Esophagus squamous epithelium (tissue), 4 donors: ENCODE measurements around the gene PRRT1B.

Source experiments
- POLR2A ChIP-seq, 4 donors: fragments of 450-650 bp; IDR thresholded peaks; one replicate each; pipeline ENCODE4 v1.6.1; 2017; ENCODE audit warnings: antibody characterized with exemption in 4 of 4, mild to moderate bottlenecking in 4 of 4, moderate library complexity in 3 of 4
- TF ChIP-seq, protein P1 (sequence below), 6 experiments: fragments of 450-650 bp in 4 of 6; fragments of 200-600 bp in 2 of 6; sonication (generic) in 2 of 6; IDR thresholded peaks; one replicate each; pipeline ENCODE4 v1.5.1; 2016 to 2019; ENCODE audit warnings: antibody characterized with exemption in 6 of 6, mild to moderate bottlenecking in 4 of 6, moderate library complexity in 4 of 6

GRCh38 chr9:131525643-131526565 lies 19.4 kb upstream of the PRRT1B start:
- TF ChIP-seq, protein P1, sequence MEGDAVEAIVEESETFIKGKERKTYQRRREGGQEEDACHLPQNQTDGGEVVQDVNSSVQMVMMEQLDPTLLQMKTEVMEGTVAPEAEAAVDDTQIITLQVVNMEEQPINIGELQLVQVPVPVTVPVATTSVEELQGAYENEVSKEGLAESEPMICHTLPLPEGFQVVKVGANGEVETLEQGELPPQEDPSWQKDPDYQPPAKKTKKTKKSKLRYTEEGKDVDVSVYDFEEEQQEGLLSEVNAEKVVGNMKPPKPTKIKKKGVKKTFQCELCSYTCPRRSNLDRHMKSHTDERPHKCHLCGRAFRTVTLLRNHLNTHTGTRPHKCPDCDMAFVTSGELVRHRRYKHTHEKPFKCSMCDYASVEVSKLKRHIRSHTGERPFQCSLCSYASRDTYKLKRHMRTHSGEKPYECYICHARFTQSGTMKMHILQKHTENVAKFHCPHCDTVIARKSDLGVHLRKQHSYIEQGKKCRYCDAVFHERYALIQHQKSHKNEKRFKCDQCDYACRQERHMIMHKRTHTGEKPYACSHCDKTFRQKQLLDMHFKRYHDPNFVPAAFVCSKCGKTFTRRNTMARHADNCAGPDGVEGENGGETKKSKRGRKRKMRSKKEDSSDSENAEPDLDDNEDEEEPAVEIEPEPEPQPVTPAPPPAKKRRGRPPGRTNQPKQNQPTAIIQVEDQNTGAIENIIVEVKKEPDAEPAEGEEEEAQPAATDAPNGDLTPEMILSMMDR (IDR thresholded peaks at IDR 0.05), result no peak
- no peak for TF ChIP-seq POLR2A (IDR thresholded peaks at IDR 0.05)
